NCI-H2227 (cell line): ENCODE results near the gene TF.

Source experiments
- DNase-seq: peaks from one replicate; lab custom pipeline; 2025; ENCODE audit not compliant: unreplicated experiment; lab: John Stamatoyannopoulos, UW

Gene TF

GRCh38 chr3:133746712-133747066 lies 496 bp downstream of the TF start:
- DNase-seq, result no peak

GRCh38 chr3:133747373-133747772 lies 1.2 kb downstream of the TF start:
- DNase-seq, result no peak

GRCh38 chr3:133747907-133748639 lies 1.9 kb downstream of the TF start:
- DNase-seq, result no peak

GRCh38 chr3:133749427-133750258 lies 3.5 kb downstream of the TF start:
- no peak for DNase-seq

GRCh38 chr3:133750259-133750656 lies 4.1 kb downstream of the TF start:
- DNase-seq, result no peak

GRCh38 chr3:133753107-133753778 lies 7.0 kb downstream of the TF start:
- DNase-seq, result no peak

- DNase-seq, result no peak
Observed at GRCh38 chr3:133753779-133754164, 7.6 kb downstream of the TF start.

- no peak for DNase-seq
Observed at GRCh38 chr3:133754455-133754854, 8.3 kb downstream of the TF start.

- no peak for DNase-seq
Observed at GRCh38 chr3:133754973-133755828, 9.0 kb downstream of the TF start.

GRCh38 chr3:133756716-133757694 lies 10.8 kb downstream of the TF start:
- DNase-seq, result no peak

GRCh38 chr3:133757701-133758567 lies 11.7 kb downstream of the TF start:
- DNase-seq, result no peak

GRCh38 chr3:133758568-133758928 lies 12.4 kb downstream of the TF start:
- DNase-seq, result no peak

- DNase-seq, result no peak
Observed at GRCh38 chr3:133758964-133759739, 13.0 kb downstream of the TF start.

GRCh38 chr3:133759740-133760305 lies 13.6 kb downstream of the TF start:
- no peak for DNase-seq

- DNase-seq, result no peak
Observed at GRCh38 chr3:133760916-133761315, 14.7 kb downstream of the TF start.

- no peak for DNase-seq
Observed at GRCh38 chr3:133761605-133762484, 15.7 kb downstream of the TF start.

GRCh38 chr3:133762539-133762938 lies 16.3 kb downstream of the TF start:
- no peak for DNase-seq
